ENCODE data around the gene KCNK10. TPM values are rescaled to one million over a fixed set of nuclear protein-coding genes. Genes with fewer than 3 reads are reported as not detected.

KCNK10 gene
- total RNA-seq, 2 experiments from 2014 or later, result 0.68 to 0.73 TPM

DNA sequence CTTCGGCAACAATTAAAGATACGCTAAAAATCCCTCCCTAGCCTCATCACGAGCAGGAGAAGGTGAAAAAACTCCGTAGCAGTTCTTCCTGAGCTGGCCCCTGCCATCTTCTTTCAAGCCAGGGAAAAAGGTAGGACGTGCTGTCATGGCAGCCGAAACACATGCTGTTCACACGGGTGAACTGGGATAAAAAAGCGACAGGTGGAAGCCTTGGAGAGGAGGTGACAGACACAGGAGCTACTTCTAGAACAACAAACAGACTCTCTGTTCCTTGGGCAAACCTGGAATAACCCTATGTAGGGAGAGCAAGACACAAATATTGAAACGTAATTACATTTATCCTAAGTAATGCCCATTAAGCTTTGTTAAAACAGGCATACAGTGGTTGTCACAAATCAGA is 81.3 kb downstream of the KCNK10 start:
- no peak for DNase-seq (ENCODE audit: low spot score)
- TF ChIP-seq, protein P1, sequence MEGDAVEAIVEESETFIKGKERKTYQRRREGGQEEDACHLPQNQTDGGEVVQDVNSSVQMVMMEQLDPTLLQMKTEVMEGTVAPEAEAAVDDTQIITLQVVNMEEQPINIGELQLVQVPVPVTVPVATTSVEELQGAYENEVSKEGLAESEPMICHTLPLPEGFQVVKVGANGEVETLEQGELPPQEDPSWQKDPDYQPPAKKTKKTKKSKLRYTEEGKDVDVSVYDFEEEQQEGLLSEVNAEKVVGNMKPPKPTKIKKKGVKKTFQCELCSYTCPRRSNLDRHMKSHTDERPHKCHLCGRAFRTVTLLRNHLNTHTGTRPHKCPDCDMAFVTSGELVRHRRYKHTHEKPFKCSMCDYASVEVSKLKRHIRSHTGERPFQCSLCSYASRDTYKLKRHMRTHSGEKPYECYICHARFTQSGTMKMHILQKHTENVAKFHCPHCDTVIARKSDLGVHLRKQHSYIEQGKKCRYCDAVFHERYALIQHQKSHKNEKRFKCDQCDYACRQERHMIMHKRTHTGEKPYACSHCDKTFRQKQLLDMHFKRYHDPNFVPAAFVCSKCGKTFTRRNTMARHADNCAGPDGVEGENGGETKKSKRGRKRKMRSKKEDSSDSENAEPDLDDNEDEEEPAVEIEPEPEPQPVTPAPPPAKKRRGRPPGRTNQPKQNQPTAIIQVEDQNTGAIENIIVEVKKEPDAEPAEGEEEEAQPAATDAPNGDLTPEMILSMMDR (conservative IDR thresholded peaks at IDR 0.05; ENCODE audit: low read length), result no peak
- TF ChIP-seq EZH2phosphoT487 (IDR thresholded peaks at IDR 0.05; ENCODE audit: borderline replicate concordance, low read depth, low read length), result no peak
- no peaks in the 10 kb centered on the region for H3K79me2 ChIP-seq (ENCODE audit: insufficient read depth, low read depth, low read length)
- BruUV-seq (replicated peaks), result no TSS peak
- H3K9me3 ChIP-seq (ENCODE audit: low read length), result no peaks in the 10 kb centered on the region
- intact Hi-C loops (cut with micrococcal nuclease; ENCODE audit: unreplicated experiment), result no loop called here
- no peak overlapping the region for H3K27ac ChIP-seq (ENCODE audit: low read depth, low read length, poor library complexity, severe bottlenecking)
- no peaks in the 10 kb centered on the region for H3K9me2 ChIP-seq (ENCODE audit: insufficient read depth, low read length)
- no peaks in the 10 kb centered on the region for H3K36me3 ChIP-seq (ENCODE audit: insufficient read depth, low read length)
- no peak overlapping the region for H3K4me3 ChIP-seq (ENCODE audit: low read depth, low read length, poor library complexity, severe bottlenecking)
- H4K20me1 ChIP-seq (ENCODE audit: insufficient read depth, low read length), result no peaks in the 10 kb centered on the region
- H3K4me2 ChIP-seq (ENCODE audit: low read length), result no peak overlapping the region
- H2AFZ ChIP-seq (ENCODE audit: low read length), result no peak overlapping the region
- H3K4me1 ChIP-seq (ENCODE audit: insufficient read depth, low read length, poor library complexity, severe bottlenecking), result no peaks in the 10 kb centered on the region
- ChIA-PET POLR2A (interaction anchor here (0.6 kb wide), 1 partner anchor 228 kb away, joined by 4 read pairs; no protein-coding TSS in a partner anchor), CTCF (ENCODE audit: unreplicated experiment) (no interaction called here)

DNA sequence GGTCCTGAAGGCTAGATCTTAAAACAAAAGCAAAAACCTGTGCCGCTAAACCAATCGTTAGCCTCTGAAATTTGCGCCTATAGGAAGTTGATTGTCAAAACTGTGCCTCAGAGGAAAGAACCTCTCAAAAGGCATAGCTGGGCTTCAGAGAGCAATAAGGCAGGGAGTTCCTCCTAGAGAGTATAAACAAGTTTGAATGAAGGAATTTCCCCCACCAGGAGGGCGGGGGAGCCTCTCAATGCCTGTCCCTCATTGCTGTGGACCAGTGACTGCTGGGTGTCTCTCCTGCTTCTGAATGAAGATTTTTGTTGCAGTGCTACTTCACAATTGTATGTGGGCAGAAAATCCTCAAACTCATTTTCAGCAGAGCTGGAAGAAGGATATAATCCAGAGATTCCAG is 88.6 kb downstream of the KCNK10 start:
- ChIA-PET POLR2A (interaction anchor here (1.3 kb wide), 1 partner anchor 10 kb away, joined by 3 read pairs; no protein-coding TSS in a partner anchor), CTCF (ENCODE audit: unreplicated experiment) (no interaction called here)
- no TSS peak for BruUV-seq (replicated peaks)
- Histone ChIP-seq H3K79me2 (ENCODE audit: insufficient read depth, low read depth, low read length) (no peaks in the 10 kb centered on the region), H2AFZ (ENCODE audit: low read length) (no peak overlapping the region), H3K4me1 (ENCODE audit: insufficient read depth, low read length, poor library complexity, severe bottlenecking) (no peaks in the 10 kb centered on the region), H3K9me3 (ENCODE audit: low read length) (no peaks in the 10 kb centered on the region), H3K27ac (ENCODE audit: low read depth, low read length, poor library complexity, severe bottlenecking) (no peak overlapping the region), H4K20me1 (ENCODE audit: insufficient read depth, low read length) (no peaks in the 10 kb centered on the region), H3K4me3 (ENCODE audit: low read depth, low read length, poor library complexity, severe bottlenecking) (no peak overlapping the region), H3K36me3 (ENCODE audit: insufficient read depth, low read length) (no peaks in the 10 kb centered on the region), H3K9me2 (ENCODE audit: insufficient read depth, low read length) (no peaks in the 10 kb centered on the region), H3K4me2 (ENCODE audit: low read length) (no peak overlapping the region)
- DNase-seq (ENCODE audit: low spot score), result no peak
- intact Hi-C loops (cut with micrococcal nuclease; ENCODE audit: unreplicated experiment), result no loop called here
- TF ChIP-seq, protein P1 (conservative IDR thresholded peaks at IDR 0.05; ENCODE audit: low read length), result no peak
- no peak for TF ChIP-seq EZH2phosphoT487 (IDR thresholded peaks at IDR 0.05; ENCODE audit: borderline replicate concordance, low read depth, low read length)

DNA sequence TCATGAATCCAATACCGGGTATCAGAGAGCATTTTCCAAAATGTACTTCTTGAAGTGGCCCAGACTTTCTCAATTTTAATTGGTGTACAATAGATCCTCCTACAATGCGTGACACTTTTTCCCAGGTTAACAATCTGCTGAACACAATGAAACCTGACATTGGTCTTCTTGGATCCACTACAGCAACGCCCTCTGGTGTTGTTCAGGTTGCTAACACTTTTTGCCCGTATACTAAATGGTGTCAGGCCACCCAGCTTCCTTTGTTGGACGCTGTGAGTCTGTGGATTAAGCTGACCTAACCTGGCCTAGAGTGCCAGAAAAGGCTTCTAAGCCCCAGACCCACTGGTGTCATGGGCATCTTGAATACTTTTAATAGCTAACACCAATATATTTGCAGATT is 89.2 kb downstream of the KCNK10 start:
- ChIA-PET CTCF (ENCODE audit: unreplicated experiment) (no interaction called here), POLR2A (interaction anchor here (1.3 kb wide), 1 partner anchor 9 kb away, joined by 3 read pairs; no protein-coding TSS in a partner anchor)
- H2AFZ ChIP-seq (ENCODE audit: low read length), result no peak overlapping the region
- H3K9me3 ChIP-seq (ENCODE audit: low read length), result no peaks in the 10 kb centered on the region
- H4K20me1 ChIP-seq (ENCODE audit: insufficient read depth, low read length), result no peaks in the 10 kb centered on the region
- no peak overlapping the region for H3K27ac ChIP-seq (ENCODE audit: low read depth, low read length, poor library complexity, severe bottlenecking)
- no peaks in the 10 kb centered on the region for H3K4me1 ChIP-seq (ENCODE audit: insufficient read depth, low read length, poor library complexity, severe bottlenecking)
- no peaks in the 10 kb centered on the region for H3K36me3 ChIP-seq (ENCODE audit: insufficient read depth, low read length)
- intact Hi-C loops (cut with micrococcal nuclease; ENCODE audit: unreplicated experiment), result no loop called here
- no peak overlapping the region for H3K4me3 ChIP-seq (ENCODE audit: low read depth, low read length, poor library complexity, severe bottlenecking)
- H3K9me2 ChIP-seq (ENCODE audit: insufficient read depth, low read length), result no peaks in the 10 kb centered on the region
- DNase-seq (ENCODE audit: low spot score), result peak; percentile 9
- no peak overlapping the region for H3K4me2 ChIP-seq (ENCODE audit: low read length)
- no peaks in the 10 kb centered on the region for H3K79me2 ChIP-seq (ENCODE audit: insufficient read depth, low read depth, low read length)
- BruUV-seq (replicated peaks), result no TSS peak
- no peak for TF ChIP-seq EZH2phosphoT487 (IDR thresholded peaks at IDR 0.05; ENCODE audit: borderline replicate concordance, low read depth, low read length)
- TF ChIP-seq, protein P1 (conservative IDR thresholded peaks at IDR 0.05; ENCODE audit: low read length), result peak; percentile 58

Measured in OCI-LY7 (cell line).